Fibroblast of lung (primary cell): ENCODE data around the gene MED28. TPM values are rescaled to one million over a fixed set of nuclear protein-coding genes. Genes with fewer than 3 reads are reported as not detected.

Experiments used
- DNase-seq, 2 donors: peaks; one replicate each; pipeline versions ENCODE4 v3.0.0 to v3.0.0-alpha.2; 2010; ENCODE audit warnings: low read depth in 2 of 2
- H2AFZ ChIP-seq: 2 replicates; pipeline ENCODE4 v1.5.1; 2012; ENCODE audit warnings: low read length, control low read depth, inconsistent platforms
- H3K27ac ChIP-seq: 2 replicates; pipeline ENCODE4 v1.5.1; 2011; ENCODE audit warnings: low read length, control low read depth; ENCODE audit not compliant: insufficient read depth
- H3K27me3 ChIP-seq: 2 replicates; pipeline ENCODE4 v1.5.1; 2011; ENCODE audit warnings: mild to moderate bottlenecking, low read length; ENCODE audit not compliant: control insufficient read depth, insufficient read depth
- H3K36me3 ChIP-seq: 2 replicates; pipeline ENCODE4 v1.5.1; 2011; ENCODE audit warnings: low read length; ENCODE audit not compliant: control insufficient read depth, insufficient read depth
- H3K4me1 ChIP-seq: 2 replicates; pipeline ENCODE4 v1.5.1; 2011; ENCODE audit warnings: low read length; ENCODE audit not compliant: control insufficient read depth, insufficient read depth; ENCODE audit errors: extremely low read depth
- H3K4me2 ChIP-seq: 2 replicates; pipeline ENCODE4 v1.5.1; 2011; ENCODE audit warnings: low read length, control low read depth; ENCODE audit not compliant: insufficient read depth; ENCODE audit errors: extremely low read depth
- H3K4me3 ChIP-seq, 4 experiments: fragments of 200-600 bp in 1 of 4; sonication (generic) in 1 of 4; replicated peaks in 1 of 4; 2 replicates each; pipeline ENCODE4 v1.5.1; 2011 to 2016; ENCODE audit warnings: low read length in 4 of 4, low read depth in 3 of 4, mild to moderate bottlenecking in 3 of 4, control low read depth in 2 of 4, inconsistent platforms in 1 of 4, mixed read lengths in 1 of 4; ENCODE audit not compliant: insufficient read depth in 1 of 4; ENCODE audit errors: control extremely low read depth in 1 of 4
- H3K79me2 ChIP-seq: 2 replicates; pipeline ENCODE4 v1.5.1; 2012; ENCODE audit warnings: mild to moderate bottlenecking, low read length, inconsistent platforms; ENCODE audit not compliant: control insufficient read depth, insufficient read depth
- H3K9ac ChIP-seq: 2 replicates; pipeline ENCODE4 v1.5.1; 2011; ENCODE audit warnings: mild to moderate bottlenecking, low read length, control low read depth; ENCODE audit not compliant: insufficient read depth
- H3K9me3 ChIP-seq: 2 replicates; pipeline ENCODE4 v1.5.1; 2012; ENCODE audit warnings: low read depth, low read length; ENCODE audit not compliant: control insufficient read depth, insufficient read depth
- H4K20me1 ChIP-seq: 2 replicates; pipeline ENCODE4 v1.5.1; 2011; ENCODE audit warnings: low read length; ENCODE audit not compliant: control insufficient read depth, insufficient read depth; ENCODE audit errors: extremely low read depth
- EZH2 ChIP-seq: IDR thresholded peaks from 2 replicates; pipeline ENCODE4 v1.5.1; 2012; ENCODE audit warnings: low read length, control low read depth, mild to moderate bottlenecking; ENCODE audit errors: missing control alignments
- polyA plus RNA-seq, 2 donors: library from polyadenylated mRNA; depleted of rRNA in 1 of 2; stranded (reverse) in 1 of 2; unstranded in 1 of 2; fragments of >200 nt; gene quantifications; 2 replicates each; pipeline ENCODE4 v1.2.1, GENCODE V29; 2011 to 2012; ENCODE audit warnings: missing spikeins in 1 of 2
- total RNA-seq: library from RNA; depleted of rRNA; stranded (reverse); fragments of >200 nt; gene quantifications from 2 replicates; pipeline ENCODE4 v1.2.1, GENCODE V29; 2014
- TF ChIP-seq, protein P1 (sequence below), 2 donors: IDR thresholded peaks in 1 of 2; conservative IDR thresholded peaks in 1 of 2; 1 replicate in 1 of 2; 2 replicates in 1 of 2; pipeline ENCODE4 v1.5.1; 2011 to 2012; ENCODE audit warnings: low read length in 2 of 2, control low read depth in 1 of 2, inconsistent platforms in 1 of 2, low read depth in 1 of 2, mild to moderate bottlenecking in 1 of 2

MED28 gene
- total and polyA plus RNA-seq, 2 donors (not counting 1 experiment from before 2014, with no cell fraction given) = 16.8 to 20.1 TPM

DNA sequence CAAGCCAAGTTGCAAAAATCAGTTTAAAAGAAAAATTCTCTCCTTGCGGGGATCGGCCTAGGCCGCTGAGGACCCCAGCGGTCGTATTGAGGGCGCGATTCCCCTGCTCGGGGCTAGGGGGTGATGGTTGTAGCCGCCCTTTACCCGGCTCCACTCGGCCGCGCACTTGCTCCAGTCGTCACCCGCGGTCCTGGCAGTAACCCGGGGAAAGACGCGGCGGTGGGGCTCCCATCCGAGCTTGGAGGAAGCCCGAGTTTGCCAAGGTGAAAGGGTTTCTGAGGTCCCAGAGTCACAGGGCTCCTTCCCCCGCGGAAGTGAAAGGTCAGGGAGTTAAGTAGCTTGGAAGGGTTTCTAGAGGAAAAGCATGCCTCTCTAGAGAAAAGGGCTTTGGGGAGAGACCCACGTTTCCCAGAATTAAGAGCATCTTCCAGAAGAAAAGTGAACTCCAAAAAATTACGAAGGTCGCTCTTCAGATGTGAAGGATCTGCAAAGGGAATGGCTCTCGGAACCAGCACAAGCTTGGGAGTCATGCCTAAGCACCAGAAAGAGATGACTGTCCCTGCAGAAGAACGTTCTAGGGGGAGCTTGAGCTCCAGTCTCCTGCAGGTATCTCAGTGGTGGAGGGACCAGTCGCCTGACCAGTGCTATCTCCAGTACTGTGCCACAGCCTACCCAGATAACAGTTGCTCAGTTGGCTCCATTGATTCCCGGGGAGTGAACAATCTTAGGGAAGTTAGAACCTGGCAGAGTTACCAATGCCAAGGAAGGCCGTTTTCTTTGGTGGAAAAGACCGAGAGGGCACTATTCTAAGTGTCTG lies 36.6 kb upstream of the MED28 start:
- Histone ChIP-seq H3K36me3 (peaks cover 2% of the 10 kb centered on the region), H3K4me1 (peaks cover 2% of the 10 kb centered on the region), H3K4me2 (peak overlapping the region; percentile 99), H3K4me3 (peak overlapping the region; percentile 77 to 95 (median 90)), H3K9me3 (no peaks in the 10 kb centered on the region), H3K9ac (peak overlapping the region; percentile 83), H3K27ac (peak overlapping the region; percentile 88), H3K79me2 (peaks cover 12% of the 10 kb centered on the region), H2AFZ (peak overlapping the region; percentile 75), H4K20me1 (no peaks in the 10 kb centered on the region), H3K27me3 (no peaks in the 10 kb centered on the region)
- peak; percentile 20 to 23 for DNase-seq
- no peak for TF ChIP-seq EZH2
- TF ChIP-seq, protein P1, sequence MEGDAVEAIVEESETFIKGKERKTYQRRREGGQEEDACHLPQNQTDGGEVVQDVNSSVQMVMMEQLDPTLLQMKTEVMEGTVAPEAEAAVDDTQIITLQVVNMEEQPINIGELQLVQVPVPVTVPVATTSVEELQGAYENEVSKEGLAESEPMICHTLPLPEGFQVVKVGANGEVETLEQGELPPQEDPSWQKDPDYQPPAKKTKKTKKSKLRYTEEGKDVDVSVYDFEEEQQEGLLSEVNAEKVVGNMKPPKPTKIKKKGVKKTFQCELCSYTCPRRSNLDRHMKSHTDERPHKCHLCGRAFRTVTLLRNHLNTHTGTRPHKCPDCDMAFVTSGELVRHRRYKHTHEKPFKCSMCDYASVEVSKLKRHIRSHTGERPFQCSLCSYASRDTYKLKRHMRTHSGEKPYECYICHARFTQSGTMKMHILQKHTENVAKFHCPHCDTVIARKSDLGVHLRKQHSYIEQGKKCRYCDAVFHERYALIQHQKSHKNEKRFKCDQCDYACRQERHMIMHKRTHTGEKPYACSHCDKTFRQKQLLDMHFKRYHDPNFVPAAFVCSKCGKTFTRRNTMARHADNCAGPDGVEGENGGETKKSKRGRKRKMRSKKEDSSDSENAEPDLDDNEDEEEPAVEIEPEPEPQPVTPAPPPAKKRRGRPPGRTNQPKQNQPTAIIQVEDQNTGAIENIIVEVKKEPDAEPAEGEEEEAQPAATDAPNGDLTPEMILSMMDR (conservative IDR thresholded peaks at IDR 0.05 in 1 of 2, IDR thresholded peaks at IDR 0.05 in 1 of 2; ENCODE audit: low read depth in 1 of 2, low read length in 2 of 2) = peak in 1 of 2 donors; percentile 13

DNA sequence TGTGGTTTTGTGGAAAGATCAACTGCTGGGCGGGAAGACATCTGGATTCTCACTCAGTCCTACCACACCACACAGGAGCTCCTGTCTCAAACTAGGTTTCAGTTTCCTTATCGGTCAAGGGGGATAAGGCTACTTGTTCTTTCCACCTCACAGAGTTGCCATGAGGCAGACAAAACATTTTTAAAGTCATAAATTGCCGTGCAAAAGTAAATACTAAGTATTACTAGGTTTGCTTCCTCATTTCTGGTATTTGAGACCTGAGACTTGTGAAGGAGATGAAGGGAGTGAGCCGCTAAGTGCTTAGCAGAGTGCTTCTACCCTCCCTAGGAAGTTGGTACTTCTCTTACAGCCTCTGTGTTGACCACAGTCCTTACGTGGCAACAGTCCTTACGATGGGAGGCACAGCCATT lies 36.0 kb upstream of the MED28 start:
- Histone ChIP-seq H3K4me2 (peak overlapping the region; percentile 99), H3K27me3 (no peaks in the 10 kb centered on the region), H4K20me1 (no peaks in the 10 kb centered on the region), H3K4me3 (peak overlapping the region; percentile 77 to 95 (median 90)), H3K9me3 (no peaks in the 10 kb centered on the region), H3K27ac (peak overlapping the region; percentile 88), H3K4me1 (peaks cover 2% of the 10 kb centered on the region), H3K9ac (no peak overlapping the region), H3K79me2 (peaks cover 12% of the 10 kb centered on the region), H2AFZ (peak overlapping the region; percentile 75), H3K36me3 (peaks cover 2% of the 10 kb centered on the region)
- TF ChIP-seq EZH2 = no peak
- TF ChIP-seq, protein P1 (conservative IDR thresholded peaks at IDR 0.05 in 1 of 2, IDR thresholded peaks at IDR 0.05 in 1 of 2; ENCODE audit: low read depth in 1 of 2, low read length in 2 of 2) = no peak
- peak in 1 of 2 donors; percentile 9 for DNase-seq

DNA sequence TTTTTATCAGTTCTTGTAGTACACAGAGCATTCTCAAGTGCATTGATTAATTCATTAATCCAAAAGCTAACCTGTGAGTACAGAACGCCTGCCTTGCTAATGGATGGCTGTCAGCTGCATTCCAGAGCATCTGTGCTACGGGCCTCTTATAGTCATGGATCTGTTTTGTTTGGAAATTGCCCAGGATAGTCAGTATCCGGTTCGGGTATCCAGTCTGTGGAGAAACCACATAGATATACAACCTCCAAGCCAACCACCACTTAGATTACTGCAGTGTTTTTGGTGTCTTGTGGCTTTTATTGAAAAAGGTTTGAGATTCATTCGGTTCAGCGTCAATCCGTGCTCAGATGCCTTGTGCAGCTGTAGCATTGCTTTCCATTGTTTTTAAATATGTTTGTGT lies 33.5 kb upstream of the MED28 start:
- H3K4me1 ChIP-seq = peaks cover 2% of the 10 kb centered on the region
- no peak overlapping the region for H2AFZ ChIP-seq
- no peaks in the 10 kb centered on the region for H3K9me3 ChIP-seq
- DNase-seq = peak; percentile 28 to 88
- H4K20me1 ChIP-seq = no peaks in the 10 kb centered on the region
- no peak overlapping the region for H3K9ac ChIP-seq
- TF ChIP-seq EZH2 = no peak
- TF ChIP-seq, protein P1 (conservative IDR thresholded peaks at IDR 0.05 in 1 of 2, IDR thresholded peaks at IDR 0.05 in 1 of 2; ENCODE audit: low read depth in 1 of 2, low read length in 2 of 2) = no peak
- peaks cover 12% of the 10 kb centered on the region for H3K79me2 ChIP-seq
- no peak overlapping the region for H3K27ac ChIP-seq
- no peak overlapping the region for H3K4me3 ChIP-seq
- no peaks in the 10 kb centered on the region for H3K27me3 ChIP-seq
- H3K4me2 ChIP-seq = no peak overlapping the region
- peaks cover 7% of the 10 kb centered on the region for H3K36me3 ChIP-seq
